H1 (cell line): ENCODE measurements around the gene LDHB. TPM values are rescaled to one million over a fixed set of nuclear protein-coding genes. Genes with fewer than 3 reads are reported as not detected.
"Not testable (repeated sequence)": the region's sequence is repeated elsewhere in the genome, so short reads cannot be mapped to it uniquely, and the experiment has no call there.

Experiments
- CTCF ChIA-PET: fragments of 300-600 bp; sonication (Branson Sonifier 250); formaldehyde crosslinking; loops from one replicate; lab custom pipeline; 2021; ENCODE audit not compliant: partially characterized antibody; lab: Charles Lee
- POLR2A ChIA-PET: fragments of 300-600 bp; sonication (Branson Sonifier 250); formaldehyde crosslinking; loops from one replicate; lab custom pipeline; 2021; ENCODE audit warnings: inconsistent platforms; ENCODE audit not compliant: partially characterized antibody; lab: Charles Lee
- DNase-seq, 2 experiments: peaks; one replicate each; pipeline versions ENCODE4 v3.0.0 to v3.0.0-alpha.2; 2010 to 2022; ENCODE audit warnings: low spot score in 2 of 2, low read depth in 1 of 2, mixed read lengths in 1 of 2
- FAIRE-seq: peaks from 2 replicates; lab custom pipeline; 2011; peaks lifted over from hg19 to GRCh38; lab: Jason Lieb, UNC
- H2AFZ ChIP-seq: 2 replicates; pipeline ENCODE4 v1.8.1; 2012; ENCODE audit warnings: low read length, inconsistent platforms
- H2AK5ac ChIP-seq: 2 replicates; pipeline ENCODE4 v1.6.1; 2013; ENCODE audit warnings: low read depth, low read length
- H2BK120ac ChIP-seq: replicated peaks from 2 replicates; pipeline ENCODE3; 2013; ENCODE audit warnings: low read depth, low read length, inconsistent platforms
- H2BK12ac ChIP-seq: 2 replicates; pipeline ENCODE4 v1.6.1; 2013; ENCODE audit warnings: low read depth, low read length
- H2BK15ac ChIP-seq: 2 replicates; pipeline ENCODE4 v1.6.1; 2013; ENCODE audit warnings: low read length
- H2BK20ac ChIP-seq: 2 replicates; pipeline ENCODE4 v1.6.1; 2013; ENCODE audit warnings: low read length
- H2BK5ac ChIP-seq: 2 replicates; pipeline ENCODE4 v1.6.1; 2013; ENCODE audit warnings: low read depth, low read length
- H3K14ac ChIP-seq: 2 replicates; pipeline ENCODE4 v1.6.1; 2013; ENCODE audit warnings: inconsistent platforms; ENCODE audit not compliant: insufficient read length
- H3K18ac ChIP-seq: 2 replicates; pipeline ENCODE4 v1.6.1; 2013; ENCODE audit warnings: low read length; ENCODE audit errors: extremely low read depth
- H3K23ac ChIP-seq: 2 replicates; pipeline ENCODE4 v1.6.1; 2013; ENCODE audit warnings: inconsistent platforms; ENCODE audit not compliant: insufficient read length
- H3K23me2 ChIP-seq: 2 replicates; pipeline ENCODE4 v1.6.1; 2013; ENCODE audit warnings: low read depth, low read length
- H3K27ac ChIP-seq: 2 replicates; pipeline ENCODE4 v1.6.1; 2011; ENCODE audit warnings: low read depth, low read length, inconsistent platforms
- H3K27me3 ChIP-seq, 4 experiments: replicated peaks in 1 of 4; 1 replicate in 1 of 4; 2 replicates in 3 of 4; pipeline versions ENCODE4 v1.6.1 to v1.8.1; 2011 to 2013; ENCODE audit warnings: low read length in 3 of 4, mild to moderate bottlenecking in 3 of 4, inconsistent platforms in 2 of 4, mixed read lengths in 2 of 4, moderate library complexity in 1 of 4; ENCODE audit not compliant: control insufficient read depth in 3 of 4, insufficient read depth in 3 of 4; ENCODE audit errors: extremely low read depth in 1 of 4
- H3K36me3 ChIP-seq, 4 experiments: 2 replicates each; pipeline versions ENCODE4 v1.6.1 to v1.8.1; 2011 to 2013; ENCODE audit warnings: mild to moderate bottlenecking in 4 of 4, low read length in 3 of 4, moderate library complexity in 2 of 4, control low read depth in 1 of 4, inconsistent platforms in 1 of 4; ENCODE audit not compliant: insufficient read depth in 4 of 4, control insufficient read depth in 2 of 4
- H3K4ac ChIP-seq: replicated peaks from 2 replicates; pipeline ENCODE3; 2013; ENCODE audit warnings: low read length, low read depth, mixed read lengths, inconsistent platforms; ENCODE audit not compliant: insufficient read length
- H3K4me1 ChIP-seq, 4 experiments: replicated peaks in 1 of 4; 1 replicate in 1 of 4; 2 replicates in 3 of 4; pipeline versions ENCODE4 v1.6.1 to v1.8.1; 2011 to 2013; ENCODE audit warnings: low read length in 3 of 4, inconsistent platforms in 2 of 4, mixed read lengths in 1 of 4; ENCODE audit not compliant: insufficient read depth in 4 of 4, control insufficient read depth in 3 of 4
- H3K4me2 ChIP-seq, 2 experiments: 2 replicates each; pipeline versions ENCODE4 v1.6.1 to v1.8.1; 2011 to 2013; ENCODE audit warnings: low read depth in 2 of 2, low read length in 2 of 2, control low read depth in 1 of 2, inconsistent platforms in 1 of 2, mild to moderate bottlenecking in 1 of 2; ENCODE audit not compliant: insufficient read depth in 1 of 2
- H3K4me3 ChIP-seq, 4 experiments: fragments of 200-600, 300-600 bp in 1 of 4; sonication (generic), shearing (Covaris generic), sonication (Bioruptor Twin) in 1 of 4; 2 replicates each; pipeline versions ENCODE4 v1.5.1 to v1.8.1; 2011 to 2016; ENCODE audit warnings: low read length in 4 of 4, low read depth in 3 of 4, control low read depth in 2 of 4, inconsistent platforms in 2 of 4, mild to moderate bottlenecking in 2 of 4, mixed read lengths in 1 of 4, moderate library complexity in 1 of 4; ENCODE audit not compliant: insufficient read depth in 2 of 4; ENCODE audit errors: extremely low read depth in 1 of 4
- H3K56ac ChIP-seq: replicated peaks from 2 replicates; pipeline ENCODE3; 2013; ENCODE audit warnings: low read depth, mild to moderate bottlenecking, mixed read lengths, low read length, inconsistent platforms; ENCODE audit not compliant: insufficient read length
- H3K79me1 ChIP-seq: 2 replicates; pipeline ENCODE4 v1.6.1; 2013; ENCODE audit warnings: low read depth, low read length, control low read depth
- H3K79me2 ChIP-seq, 2 experiments: 2 replicates each; pipeline versions ENCODE4 v1.6.1 to v1.8.1; 2012 to 2013; ENCODE audit warnings: low read length in 2 of 2, mild to moderate bottlenecking in 2 of 2, inconsistent platforms in 1 of 2; ENCODE audit not compliant: insufficient read depth in 2 of 2, control insufficient read depth in 1 of 2
- H3K9ac ChIP-seq, 4 experiments: replicated peaks in 1 of 4; 1 replicate in 1 of 4; 2 replicates in 3 of 4; pipeline versions ENCODE4 v1.6.1 to v1.8.1; 2011 to 2013; ENCODE audit warnings: low read depth in 3 of 4, low read length in 3 of 4, control low read depth in 2 of 4, mild to moderate bottlenecking in 2 of 4, moderate library complexity in 2 of 4, inconsistent platforms in 1 of 4; ENCODE audit errors: extremely low read depth in 1 of 4
- H3K9me3 ChIP-seq, 2 experiments: 2 replicates each; pipeline versions ENCODE4 v1.6.1 to v1.8.1; 2012 to 2013; ENCODE audit warnings: mild to moderate bottlenecking in 2 of 2, moderate library complexity in 2 of 2, control low read depth in 1 of 2, inconsistent platforms in 1 of 2, low read depth in 1 of 2, low read length in 1 of 2, mixed read lengths in 1 of 2; ENCODE audit not compliant: insufficient read depth in 2 of 2
- H4K20me1 ChIP-seq, 2 experiments: replicated peaks in 1 of 2; 2 replicates each; pipeline versions ENCODE3 to v1.8.1; 2011 to 2013; ENCODE audit warnings: inconsistent platforms in 2 of 2, low read length in 2 of 2, mild to moderate bottlenecking in 1 of 2; ENCODE audit not compliant: insufficient read depth in 2 of 2, control insufficient read depth in 1 of 2
- H4K5ac ChIP-seq: 2 replicates; pipeline ENCODE4 v1.6.1; 2013; ENCODE audit warnings: low read length, low read depth, mixed read lengths, inconsistent platforms; ENCODE audit not compliant: insufficient read length
- H4K8ac ChIP-seq: 2 replicates; pipeline ENCODE4 v1.8.0; 2013; ENCODE audit warnings: mild to moderate bottlenecking, moderate library complexity, low read length, inconsistent platforms; ENCODE audit not compliant: insufficient read depth; ENCODE audit errors: extremely low read depth
- H4K91ac ChIP-seq: replicated peaks from 2 replicates; pipeline ENCODE3; 2013; ENCODE audit warnings: low read length, mixed read lengths, inconsistent platforms; ENCODE audit not compliant: insufficient read length
- ASH2L ChIP-seq: fragments of 200-600, 300-600 bp; sonication (generic); IDR thresholded peaks from one replicate; pipeline ENCODE4 v1.7.1; 2017; ENCODE audit warnings: low read length
- GTF2F1 ChIP-seq: IDR thresholded peaks from 2 replicates; pipeline ENCODE4 v1.6.1; 2012; ENCODE audit warnings: low read depth, low read length, improper control_type of control experiment, borderline replicate concordance
- KDM5A ChIP-seq: fragments of 200-600 bp; IDR thresholded peaks from 2 replicates; pipeline ENCODE4 v1.7.1; 2012; ENCODE audit warnings: mild to moderate bottlenecking, low read length, inconsistent platforms, mixed read lengths
- WGBS, 2 experiments: shearing (Covaris generic) in 1 of 2; methylation state at CpG; one replicate each; pipeline versions ENCODE4 v1.1.6 to v1.1.7; 2013 to 2015; ENCODE audit warnings: low lambda C conversion rate in 2 of 2, mixed read lengths in 2 of 2, inconsistent platforms in 1 of 2, low coverage in 1 of 2, missing lambda C conversion rate in 1 of 2; ENCODE audit not compliant: insufficient replicate concordance in 2 of 2, insufficient coverage in 1 of 2, insufficient read length in 1 of 2; ENCODE audit errors: extremely low coverage in 1 of 2, missing lambda C conversion rate in 1 of 2; 5-methylcytosine and 5-hydroxymethylcytosine counted together
- polyA plus RNA-seq, 7 experiments: library from polyadenylated mRNA; depleted of rRNA in 3 of 7; stranded (reverse) in 5 of 7; unstranded in 2 of 7; fragments of >200 nt in 5 of 7; fragments of 200-250 nt in 2 of 7; gene quantifications; 1 replicate in 5 of 7; 2 replicates in 1 of 7; 4 replicates in 1 of 7; pipeline versions ENCODE4 v1.2.1 to v1.2.3, GENCODE V29; 2011 to 2013; ENCODE audit warnings: missing spikeins in 2 of 7, mixed read lengths in 2 of 7
- total RNA-seq: library from RNA; stranded (reverse); fragmentation: NEBNext Ultra II Directional; extraction: Animal tissue kit (Norgen Biotek cat#: 25700); gene quantifications from 2 replicates; pipeline ENCODE4 v1.2.1, GENCODE V29; 2021

Gene LDHB
- total and polyA plus RNA-seq, 2 of the 8 experiments (the other 6 are each of a cell fraction or from before 2014, with no cell fraction given): 1,177 to 1,781 TPM

GRCh38 chr12:21662122-21662792 is 4.6 kb upstream of the LDHB start (continued):
- TF ChIP-seq ASH2L: no peak
- no peak for TF ChIP-seq GTF2F1
- TF ChIP-seq KDM5A: no peak

- H2AK5ac ChIP-seq, H2BK12ac ChIP-seq, H3K4me3 ChIP-seq, DNase-seq, H3K79me1 ChIP-seq, H3K23me2 ChIP-seq, H3K23ac ChIP-seq, H4K91ac ChIP-seq, H2BK120ac ChIP-seq, H3K4me2 ChIP-seq, H4K5ac ChIP-seq, H3K36me3 ChIP-seq, H3K9me3 ChIP-seq, H4K20me1 ChIP-seq, H2BK15ac ChIP-seq, H3K9ac ChIP-seq, H3K18ac ChIP-seq, H3K4ac ChIP-seq, H3K14ac ChIP-seq, H2BK20ac ChIP-seq, FAIRE-seq, H3K27me3 ChIP-seq, H4K8ac ChIP-seq, H2BK5ac ChIP-seq, H3K56ac ChIP-seq, H2AFZ ChIP-seq, H3K4me1 ChIP-seq, H3K27ac ChIP-seq: not testable (repeated sequence)
- whole genome bisulfite sequencing, 2 experiments: 93% methylated on average over 31 of the region's 44 CpGs; no CpG with 5 or more reads in 1 of the 2 experiments
- CTCF ChIA-PET: interaction anchor here (1.0 to 1.4 kb wide), 3 partner anchors 9 to 32 kb away, joined by 3 to 4 read pairs (median 3); no protein-coding TSS in a partner anchor
- POLR2A ChIA-PET: interaction anchor here (1.0 to 4.0 kb wide), 3 partner anchors 10 to 28 kb away, joined by 3 to 18 read pairs (median 12); no protein-coding TSS in a partner anchor
- peaks cover 8 to 11% of the 10 kb centered on the region in 2 experiments for H3K79me2 ChIP-seq
These were observed 3.9 kb upstream of the LDHB start for GRCh38 chr12:21661396-21662093.
